ENCODE results near the gene DUSP28. TPM values are rescaled to one million over a fixed set of nuclear protein-coding genes. Genes with fewer than 3 reads are reported as not detected.
"Not testable (repeated sequence)": the region's sequence is repeated elsewhere in the genome, so short reads cannot be mapped to it uniquely, and the experiment has no call there.

Gene DUSP28
- total RNA-seq, 1 experiment from 2014 or later, result 11.3 TPM

DNA sequence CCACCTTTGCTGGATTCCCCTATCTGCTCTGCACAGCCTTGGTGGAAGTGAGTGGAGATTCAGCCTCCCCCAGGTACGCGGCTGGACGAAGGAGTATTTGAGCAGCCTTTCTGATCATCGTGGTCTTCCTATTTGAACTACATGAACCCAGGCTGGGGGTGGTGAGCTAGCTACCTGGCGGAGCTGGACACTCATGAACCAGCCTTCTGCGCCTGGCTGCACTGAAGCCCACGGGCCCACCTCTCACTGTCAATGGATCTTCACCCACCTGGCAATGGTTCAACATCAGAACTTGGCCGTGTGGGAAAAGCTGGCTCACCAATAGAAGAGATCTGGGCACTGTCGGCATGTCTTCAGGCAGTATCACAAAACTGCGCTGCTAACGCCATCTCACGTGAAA is 37.8 kb upstream of the DUSP28 start:
- no peak overlapping the region for H3K4me3 ChIP-seq
- peaks cover 5% of the 10 kb centered on the region for H3K9me3 ChIP-seq (replicated peaks)
- no peaks in the 10 kb centered on the region for H3K4me1 ChIP-seq
- no peak overlapping the region for H3K27ac ChIP-seq
- 0 out of 2 replicates have a peak, but pooled peaks cover 2% of the 10 kb centered on the region for H3K36me3 ChIP-seq
- H3K27me3 ChIP-seq, result no peaks in the 10 kb centered on the region
- DNase-seq, result no peak

DNA sequence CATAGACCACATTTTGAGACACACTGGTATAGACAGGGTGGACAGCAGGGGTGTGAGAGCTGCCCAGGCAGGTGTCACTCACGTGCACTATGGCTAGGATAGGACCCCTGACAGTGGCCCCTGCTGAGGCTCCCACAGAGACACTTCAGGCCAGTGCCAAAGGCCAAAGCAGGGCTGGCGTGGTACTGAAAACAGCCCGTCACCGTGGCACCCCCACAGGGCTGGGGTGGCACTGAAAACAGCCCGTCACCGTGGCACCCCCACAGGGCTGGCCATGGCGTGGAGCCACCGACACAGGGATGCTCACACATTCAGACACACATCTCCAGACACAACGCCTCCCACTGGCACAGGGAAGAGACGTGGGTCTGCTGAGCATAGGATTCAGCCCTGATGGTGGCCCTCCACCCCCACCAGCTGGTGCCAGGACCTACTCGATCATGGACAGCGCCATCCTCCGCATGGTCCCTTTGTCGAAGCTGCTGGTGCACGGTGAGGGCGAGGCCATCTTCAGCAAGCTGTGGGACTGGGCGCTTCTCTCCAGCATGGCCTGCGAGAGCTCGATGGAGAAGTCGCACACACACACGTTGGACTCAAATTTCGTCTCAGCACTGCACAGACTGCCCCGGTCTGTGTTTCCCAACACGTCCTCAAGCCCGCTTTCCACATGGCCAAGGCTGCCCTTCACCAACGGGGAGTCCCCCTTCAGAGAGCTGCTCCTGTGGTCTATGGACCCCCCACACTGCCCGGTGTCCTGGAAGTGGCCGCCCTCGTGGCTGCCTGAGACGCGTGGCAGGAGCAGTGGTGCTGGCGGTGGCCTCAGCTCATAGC is 36.5 kb upstream of the DUSP28 start:
- Histone ChIP-seq H3K27me3 (no peaks in the 10 kb centered on the region), H3K27ac (no peak overlapping the region), H3K4me1 (no peaks in the 10 kb centered on the region), H3K4me3 (no peak overlapping the region), H3K36me3 (0 out of 2 replicates have a peak, but pooled peaks cover 2% of the 10 kb centered on the region), H3K9me3 (replicated peaks) (peaks cover 5% of the 10 kb centered on the region)
- DNase-seq, result no peak

DNA sequence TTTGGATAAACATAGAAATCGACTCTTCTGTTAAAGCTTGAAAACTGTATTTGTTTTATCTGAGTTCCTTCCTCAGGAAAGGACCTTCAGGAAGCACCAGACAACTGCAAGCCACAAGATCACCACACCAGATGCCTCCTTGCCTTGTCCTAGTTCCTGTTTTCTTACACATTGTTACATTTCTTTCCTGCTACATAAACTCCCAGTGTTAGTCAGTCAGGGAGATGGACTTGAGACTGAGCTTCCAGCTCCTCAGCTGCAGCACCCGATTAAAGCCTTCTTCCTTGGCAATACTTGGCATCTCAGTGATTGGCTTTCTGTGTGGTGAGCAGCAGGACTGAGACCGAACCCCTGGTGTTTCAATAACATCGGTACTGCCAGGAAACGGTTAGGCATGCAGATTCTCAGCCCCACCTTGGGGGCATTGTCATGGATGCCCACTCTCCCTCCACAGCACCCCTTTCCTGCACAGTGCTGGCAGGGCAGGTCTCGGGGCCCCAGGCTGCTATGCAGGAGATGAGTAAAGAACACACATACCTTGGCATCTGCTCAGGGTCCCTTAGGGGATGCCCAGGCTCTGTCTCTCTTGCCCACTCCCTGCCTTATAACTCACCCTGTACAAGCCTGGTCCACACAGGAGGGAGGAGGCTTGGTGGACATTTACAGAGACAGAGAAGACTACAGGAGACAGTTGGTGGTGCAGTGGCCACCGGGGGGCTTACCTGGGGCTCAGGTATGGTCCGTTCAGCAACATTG is 35.0 kb upstream of the DUSP28 start:
- Histone ChIP-seq H3K4me1 (no peaks in the 10 kb centered on the region), H3K4me3 (no peak overlapping the region), H3K27me3 (no peaks in the 10 kb centered on the region), H3K9me3 (replicated peaks) (peaks cover 5% of the 10 kb centered on the region), H3K27ac (no peak overlapping the region), H3K36me3 (0 out of 2 replicates have a peak, but pooled peaks cover 2% of the 10 kb centered on the region)
- no peak for DNase-seq

DNA sequence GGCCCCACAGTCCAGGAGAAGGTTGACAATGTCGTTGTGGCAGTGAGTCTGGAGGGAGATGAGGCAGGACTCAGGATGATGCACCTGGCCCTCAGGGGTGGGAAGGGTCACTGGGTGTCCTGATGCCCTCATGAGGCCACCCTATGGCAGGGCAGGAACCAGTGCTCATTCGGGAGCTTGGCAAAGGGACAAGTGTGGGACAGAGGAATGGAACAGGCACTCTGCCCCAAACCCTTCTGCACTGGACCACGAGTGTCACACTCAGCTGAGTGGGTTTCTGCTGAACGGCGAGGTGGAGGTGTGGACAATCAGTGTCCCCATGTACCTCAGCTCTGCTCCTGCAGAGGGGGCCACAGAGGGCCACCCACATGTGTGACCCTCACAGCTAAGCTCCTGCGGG is 34.4 kb upstream of the DUSP28 start:
- no peaks in the 10 kb centered on the region for H3K27me3 ChIP-seq
- H3K4me1 ChIP-seq, result no peaks in the 10 kb centered on the region
- H3K36me3 ChIP-seq, result peaks cover 2% of the 10 kb centered on the region; the same call in 1 of the 2 replicates
- peaks cover 8% of the 10 kb centered on the region for H3K9me3 ChIP-seq (replicated peaks)
- no peak overlapping the region for H3K4me3 ChIP-seq
- no peak overlapping the region for H3K27ac ChIP-seq
- no peak for DNase-seq

DNA sequence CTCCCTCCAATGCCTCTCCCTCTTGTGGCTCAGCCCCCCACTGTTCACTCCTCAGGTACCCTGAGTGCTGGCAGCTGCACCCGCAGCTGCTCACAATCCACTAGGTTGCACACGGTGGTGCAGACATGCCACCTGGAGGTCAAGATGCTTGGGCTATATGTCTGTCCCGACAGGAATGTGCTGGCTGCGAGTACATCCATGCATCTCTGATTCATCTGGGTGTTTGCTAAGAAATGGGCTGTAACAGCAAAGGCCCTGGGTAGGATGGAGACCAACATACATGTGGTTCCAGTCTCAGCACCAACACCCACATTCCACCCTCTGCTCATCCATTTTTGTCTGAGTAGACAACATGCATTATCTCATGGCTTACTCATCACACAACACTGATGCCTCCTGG is 33.6 kb upstream of the DUSP28 start:
- Histone ChIP-seq H3K27ac (no peak overlapping the region), H3K9me3 (replicated peaks) (peaks cover 8% of the 10 kb centered on the region), H3K27me3 (no peaks in the 10 kb centered on the region), H3K4me1 (no peaks in the 10 kb centered on the region), H3K36me3 (peaks cover 5% of the 10 kb centered on the region; the same call in 1 of the 2 replicates), H3K4me3 (no peak overlapping the region)
- no peak for DNase-seq

DNA sequence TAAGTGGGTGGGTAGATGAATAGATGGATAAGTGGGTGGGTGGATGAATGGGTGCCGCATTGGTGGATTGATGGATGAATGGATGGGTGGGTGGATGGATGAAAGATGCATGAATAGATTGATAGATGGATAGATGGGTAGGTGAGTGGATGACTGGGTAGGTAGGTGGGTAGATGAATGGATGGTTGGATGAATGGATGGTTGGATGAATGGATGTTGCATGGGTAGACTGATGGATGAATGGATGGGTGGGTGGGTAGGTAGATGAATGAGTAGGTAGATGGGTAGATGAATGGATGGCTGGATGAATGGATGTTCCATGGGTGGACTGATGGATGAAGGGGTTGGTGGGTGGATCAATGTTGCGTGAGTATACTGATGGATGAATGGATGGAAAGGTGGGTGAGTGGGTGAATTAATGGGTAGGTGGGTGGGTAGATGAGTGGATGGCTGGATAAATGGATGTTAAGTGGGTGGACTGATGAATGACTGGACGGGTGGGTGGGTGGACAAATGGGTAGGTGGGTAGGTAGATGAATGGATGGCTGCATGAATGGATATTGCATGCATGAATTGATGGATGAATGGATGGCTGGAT is 32.9 kb upstream of the DUSP28 start:
- no peak overlapping the region for H3K4me3 ChIP-seq
- H3K4me1 ChIP-seq, result no peaks in the 10 kb centered on the region
- no peaks in the 10 kb centered on the region for H3K27me3 ChIP-seq
- H3K27ac ChIP-seq, result no peak overlapping the region
- no peak for DNase-seq
- peaks cover 13% of the 10 kb centered on the region for H3K9me3 ChIP-seq (replicated peaks)
- H3K36me3 ChIP-seq, result peaks cover 5% of the 10 kb centered on the region; the same call in 1 of the 2 replicates

DNA sequence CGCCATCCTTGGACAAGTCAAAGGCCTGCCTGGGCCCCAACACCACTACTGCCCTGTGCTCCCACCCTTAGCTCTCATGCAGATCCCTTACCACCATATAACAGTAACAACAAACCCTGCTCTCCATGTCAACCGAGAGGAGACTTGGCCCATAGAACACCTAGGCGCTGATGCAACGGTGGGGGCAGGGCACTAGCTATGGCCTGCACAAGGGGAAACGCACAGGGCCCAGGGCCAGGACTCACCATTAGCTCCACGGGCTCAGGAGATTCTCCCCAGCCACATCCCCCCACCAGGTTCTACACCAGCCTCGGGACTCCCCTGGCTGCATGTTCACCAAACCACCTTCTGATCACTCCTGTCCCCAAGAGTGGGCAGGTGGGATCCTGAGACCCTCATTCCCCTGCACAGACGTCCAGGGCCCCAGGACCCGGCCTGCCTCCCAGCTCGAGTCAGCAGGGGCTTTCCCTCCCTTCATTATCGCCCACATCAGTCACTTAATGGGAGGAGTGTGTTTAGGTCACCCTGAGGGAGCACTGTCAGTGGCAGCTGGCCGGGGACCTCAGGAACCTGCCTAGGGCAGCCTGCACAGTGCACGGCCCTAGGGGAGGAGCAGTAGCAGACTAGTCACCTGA is 31.6 kb upstream of the DUSP28 start:
- DNase-seq, result no peak
- Histone ChIP-seq H3K27ac (no peak overlapping the region), H3K4me1 (no peaks in the 10 kb centered on the region), H3K36me3 (peaks cover 9% of the 10 kb centered on the region; the same call in 1 of the 2 replicates), H3K9me3 (replicated peaks) (peaks cover 21% of the 10 kb centered on the region), H3K27me3 (no peaks in the 10 kb centered on the region), H3K4me3 (no peak overlapping the region)

DNA sequence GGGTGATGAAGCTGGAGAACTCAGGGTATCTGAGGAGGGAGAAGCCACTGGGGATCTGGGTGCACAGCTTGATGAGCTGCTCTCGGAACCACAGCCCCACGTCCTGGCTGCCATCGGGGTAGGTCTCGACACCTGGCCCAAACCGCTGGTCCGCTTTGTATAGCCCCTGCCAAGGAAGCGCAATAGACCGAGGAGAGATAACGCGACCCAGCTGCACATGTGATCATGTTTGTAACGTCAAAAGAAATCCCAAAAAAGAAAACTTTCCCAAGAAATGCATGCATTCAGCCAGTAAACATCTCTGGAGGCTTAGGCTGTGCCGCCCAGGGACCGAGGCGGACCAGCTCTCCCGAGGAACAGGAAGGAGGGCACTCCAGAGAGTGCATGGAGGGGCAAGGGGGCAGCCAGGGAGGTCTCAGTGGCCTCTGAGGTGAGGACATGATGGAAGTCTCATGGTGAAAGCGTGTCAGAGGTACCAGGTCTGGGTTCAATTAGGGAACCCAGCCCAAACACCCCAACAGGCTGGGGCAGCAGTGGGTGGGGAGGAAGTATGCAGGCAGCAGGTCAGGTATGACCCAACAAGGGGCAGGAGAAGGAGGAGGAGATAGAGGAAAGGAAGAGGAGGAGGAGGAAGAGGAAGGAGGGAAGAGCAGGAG is 30.7 kb upstream of the DUSP28 start:
- no peak for DNase-seq
- H3K36me3 ChIP-seq, result peaks cover 9% of the 10 kb centered on the region; the same call in 1 of the 2 replicates

DNA sequence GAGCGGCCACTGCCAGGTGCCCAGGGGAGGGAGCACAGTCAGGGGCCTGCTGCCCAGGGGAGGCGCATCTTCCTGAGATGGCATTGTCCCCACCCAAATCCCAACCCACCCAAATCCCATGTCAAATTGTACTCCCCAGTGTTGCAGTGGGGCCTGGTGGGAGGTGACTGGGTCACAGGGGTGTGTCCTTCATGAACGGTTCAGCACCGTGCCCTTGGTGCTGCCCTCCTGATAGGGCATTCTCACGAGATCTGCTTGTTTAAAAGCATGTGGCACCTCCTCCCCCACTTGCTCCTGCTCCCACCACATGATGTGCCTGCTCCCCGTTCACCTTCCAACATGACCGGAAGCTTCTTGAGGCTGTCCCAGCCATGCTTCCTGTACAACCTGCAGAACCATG is 30.0 kb upstream of the DUSP28 start:
- peaks cover 9% of the 10 kb centered on the region; the same call in 1 of the 2 replicates for H3K36me3 ChIP-seq
- no peak overlapping the region for H3K27ac ChIP-seq
- DNase-seq, result no peak
- no peaks in the 10 kb centered on the region for H3K4me1 ChIP-seq
- H3K27me3 ChIP-seq, result no peaks in the 10 kb centered on the region
- peaks cover 16% of the 10 kb centered on the region; the same call in 1 of the 2 replicates for H3K9me3 ChIP-seq (replicated peaks)
- no peak overlapping the region for H3K4me3 ChIP-seq

More for the DNA sequence above, 30.7 kb upstream of the DUSP28 start:
- Histone ChIP-seq H3K4me1 (no peaks in the 10 kb centered on the region), H3K27me3 (no peaks in the 10 kb centered on the region), H3K4me3 (no peak overlapping the region), H3K27ac (no peak overlapping the region), H3K9me3 (replicated peaks) (peaks cover 21% of the 10 kb centered on the region)

DNA sequence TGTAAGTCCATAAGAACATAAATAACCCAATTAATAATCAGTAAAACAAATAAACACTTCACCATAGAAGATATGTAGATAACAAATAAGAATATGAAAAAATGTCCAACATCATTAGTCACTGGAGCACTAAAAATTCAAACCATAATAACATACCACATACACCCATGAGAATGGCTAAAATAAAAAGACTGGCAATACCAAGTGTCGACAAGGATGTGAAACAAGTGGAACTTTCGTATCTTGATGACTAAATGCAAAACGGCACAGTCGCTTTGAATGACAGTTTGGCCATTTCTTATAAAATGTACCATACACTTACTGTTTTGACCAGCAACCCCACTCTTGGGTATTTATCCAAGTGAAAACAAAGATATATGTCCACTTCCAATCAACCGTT is 29.1 kb upstream of the DUSP28 start:
- no peak for DNase-seq
- Histone ChIP-seq H3K27me3 (no peaks in the 10 kb centered on the region), H3K27ac (no peak overlapping the region), H3K4me3 (no peak overlapping the region), H3K4me1 (no peaks in the 10 kb centered on the region), H3K36me3 (peaks cover 7% of the 10 kb centered on the region; the same call in 1 of the 2 replicates), H3K9me3 (replicated peaks) (peaks cover 16% of the 10 kb centered on the region; the same call in 1 of the 2 replicates)

DNA sequence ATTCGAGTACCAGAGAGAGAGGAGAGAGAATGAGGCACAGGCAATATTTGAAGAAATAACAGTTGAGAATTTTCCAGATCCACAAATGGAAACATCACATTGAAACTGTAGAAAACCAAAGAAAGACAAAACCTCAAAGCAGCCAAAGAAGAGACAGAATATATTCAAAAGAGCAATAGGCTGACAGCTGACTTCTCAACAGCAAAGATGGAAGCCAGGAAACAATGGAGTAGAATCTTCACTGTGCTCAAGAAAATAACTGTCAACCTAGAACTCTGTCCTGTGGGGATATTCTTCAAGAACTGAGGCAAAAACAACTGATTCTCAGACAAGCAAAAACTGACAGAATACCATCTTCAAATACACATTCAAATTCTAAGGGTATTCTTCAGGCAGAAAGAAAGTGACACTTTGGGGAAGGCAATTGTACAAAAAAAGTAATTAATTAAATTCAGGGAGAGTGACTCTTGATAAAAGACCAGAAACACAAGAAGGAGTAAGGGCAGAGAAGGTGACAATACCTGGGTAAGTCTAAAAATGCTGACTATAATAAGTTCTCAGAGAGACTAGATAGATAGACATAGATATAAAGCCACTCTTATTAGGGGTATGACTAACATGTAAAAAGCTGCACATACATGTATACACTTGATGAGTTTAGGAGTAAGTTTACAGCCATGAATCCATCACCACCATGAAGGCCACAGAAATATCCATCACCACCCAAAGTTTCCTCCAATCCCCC is 28.0 kb upstream of the DUSP28 start:
- Histone ChIP-seq H3K27ac (no peak overlapping the region), H3K9me3 (replicated peaks) (peaks cover 16% of the 10 kb centered on the region; the same call in 1 of the 2 replicates), H3K4me1 (no peaks in the 10 kb centered on the region), H3K36me3 (peaks cover 7% of the 10 kb centered on the region; the same call in 1 of the 2 replicates), H3K27me3 (no peaks in the 10 kb centered on the region), H3K4me3 (no peak overlapping the region)
- DNase-seq, result peak in 1 of 2 experiments; percentile 20

DNA sequence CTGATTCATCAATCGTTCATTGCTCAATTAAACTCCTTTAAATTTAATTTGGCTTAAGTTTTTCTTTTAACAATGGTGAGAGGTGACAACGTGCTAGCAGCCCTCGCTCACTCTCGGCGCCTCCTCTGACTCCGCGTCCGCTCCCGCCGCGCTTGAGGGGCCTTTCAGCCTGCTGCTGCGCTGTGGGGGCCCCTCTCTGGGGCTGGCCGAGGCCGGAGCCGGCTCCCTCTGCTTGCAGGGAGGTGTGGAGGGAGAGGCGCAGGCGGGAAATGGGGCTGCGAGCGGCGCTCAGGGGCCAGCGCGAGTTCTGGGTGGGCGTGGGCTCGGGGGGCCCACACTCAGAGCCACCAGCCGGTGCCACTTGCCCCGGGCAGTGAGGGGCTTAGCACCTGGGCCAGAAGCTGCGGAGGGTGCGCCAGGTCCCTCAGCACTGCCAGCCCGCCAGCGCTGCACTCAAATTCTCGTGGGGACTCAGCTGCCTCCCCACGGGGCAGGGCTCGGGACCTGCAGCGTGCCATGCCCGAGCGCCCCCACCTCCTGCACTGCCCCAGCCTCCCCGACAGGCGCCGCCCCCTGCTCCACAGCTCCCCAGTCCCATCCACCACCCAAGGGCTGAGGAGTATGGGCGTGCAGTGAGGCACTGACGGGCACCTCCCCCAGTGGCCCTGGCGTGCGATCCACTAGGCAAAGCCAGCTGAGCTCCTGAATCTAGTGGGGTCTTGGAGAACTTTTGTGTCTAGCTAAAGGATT is 22.0 kb upstream of the DUSP28 start:
- H3K27ac ChIP-seq, result no peak overlapping the region
- DNase-seq, result no peak
- no peaks in the 10 kb centered on the region for H3K4me1 ChIP-seq
- H3K27me3 ChIP-seq, result no peaks in the 10 kb centered on the region
- peaks cover 13% of the 10 kb centered on the region for H3K36me3 ChIP-seq
- H3K9me3 ChIP-seq (replicated peaks), result 0 out of 2 replicates have a peak, but pooled peaks cover 8% of the 10 kb centered on the region
- H3K4me3 ChIP-seq, result no peak overlapping the region

DNA sequence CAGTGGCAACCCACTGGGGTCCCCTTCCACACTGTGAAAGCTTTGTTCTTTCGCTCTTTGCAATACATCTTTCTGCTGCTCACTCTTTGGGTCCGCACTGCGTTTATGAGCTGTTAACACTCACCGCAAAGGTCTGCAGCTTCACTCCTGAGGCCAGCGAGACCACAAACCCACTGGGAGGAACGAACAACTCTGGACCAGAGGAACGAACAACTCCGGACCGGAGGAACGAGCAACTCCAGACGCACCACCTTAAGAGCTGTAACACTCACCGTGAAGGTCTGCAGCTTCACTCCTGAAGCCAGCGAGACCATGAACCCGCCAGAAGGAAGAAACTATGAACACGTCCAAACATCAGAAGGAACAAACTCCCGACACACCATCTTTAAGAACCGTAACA is 21.1 kb upstream of the DUSP28 start:
- not testable (repeated sequence) for H3K9me3 ChIP-seq (replicated peaks); H3K4me1 ChIP-seq; H3K27ac ChIP-seq; H3K4me3 ChIP-seq; DNase-seq; H3K27me3 ChIP-seq
- peaks cover 22% of the 10 kb centered on the region for H3K36me3 ChIP-seq
